GM19468 (cell line): ENCODE measurements around the gene EDRF1.

Source experiments
- ATAC-seq: cut with Tn5 transposase; IDR thresholded peaks from one replicate; pipeline ENCODE4 v1.9.1; 2021; ENCODE audit warnings: mild to moderate bottlenecking, moderate library complexity, moderate number of reproducible peaks; ENCODE audit not compliant: unreplicated experiment; ENCODE audit errors: extremely low read depth

EDRF1 gene

GRCh38 chr10:125782054-125782453, 62.5 kb downstream of the EDRF1 start:
- no peak for ATAC-seq

GRCh38 chr10:125782616-125783015, 63.1 kb downstream of the EDRF1 start:
- ATAC-seq = no peak

GRCh38 chr10:125783408-125783807, 63.9 kb downstream of the EDRF1 start:
- no peak for ATAC-seq

- peak; percentile 71 for ATAC-seq
Observed at GRCh38 chr10:125783957-125784356, 64.4 kb downstream of the EDRF1 start.

GRCh38 chr10:125785791-125786190, 66.3 kb downstream of the EDRF1 start:
- ATAC-seq = no peak

GRCh38 chr10:125788156-125789034, 68.9 kb downstream of the EDRF1 start:
- ATAC-seq = no peak

GRCh38 chr10:125792342-125793300, 73.1 kb downstream of the EDRF1 start:
- no peak for ATAC-seq

GRCh38 chr10:125795128-125795527, 75.6 kb downstream of the EDRF1 start:
- no peak for ATAC-seq

- ATAC-seq = no peak
Observed at GRCh38 chr10:125795637-125796190, 76.2 kb downstream of the EDRF1 start.

- ATAC-seq = no peak
Observed at GRCh38 chr10:125797424-125797823, 77.9 kb downstream of the EDRF1 start.

- no peak for ATAC-seq
Observed at GRCh38 chr10:125797994-125798662, 78.6 kb downstream of the EDRF1 start.

- ATAC-seq = no peak
Observed at GRCh38 chr10:125799451-125800182, 80.1 kb downstream of the EDRF1 start.

- ATAC-seq = no peak
Observed at GRCh38 chr10:125801574-125801973, 82.1 kb downstream of the EDRF1 start.

- no peak for ATAC-seq
Observed at GRCh38 chr10:125802131-125802530, 82.6 kb downstream of the EDRF1 start.

- ATAC-seq = no peak
Observed at GRCh38 chr10:125802739-125803138, 83.2 kb downstream of the EDRF1 start.

GRCh38 chr10:125808047-125808446, 88.5 kb downstream of the EDRF1 start:
- no peak for ATAC-seq

GRCh38 chr10:125811251-125811650, 91.7 kb downstream of the EDRF1 start:
- no peak for ATAC-seq

- ATAC-seq = no peak
Observed at GRCh38 chr10:125812128-125812750, 92.7 kb downstream of the EDRF1 start.
